ENCODE data around the gene HS3ST2.
"Not testable (repeated sequence)": the region's sequence is repeated elsewhere in the genome, so short reads cannot be mapped to it uniquely, and the experiment has no call there.

Gene HS3ST2

GRCh38 chr16:22814711-22815105, 746 bp downstream of the HS3ST2 start:
- DNase-seq: peak in 1 of 2 experiments; percentile 16

- no peak for DNase-seq
Measured at GRCh38 chr16:22815863-22816262, 1.9 kb downstream of the HS3ST2 start.

GRCh38 chr16:22816475-22816874, 2.5 kb downstream of the HS3ST2 start:
- no peak for DNase-seq

- DNase-seq: not testable (repeated sequence)
Measured at GRCh38 chr16:22818736-22819135, 4.8 kb downstream of the HS3ST2 start.

GRCh38 chr16:22838681-22839080, 24.7 kb downstream of the HS3ST2 start:
- DNase-seq: no peak

GRCh38 chr16:22842031-22842430, 28.1 kb downstream of the HS3ST2 start:
- not testable (repeated sequence) for DNase-seq

- DNase-seq: no peak
Measured at GRCh38 chr16:22843122-22843521, 29.2 kb downstream of the HS3ST2 start.

GRCh38 chr16:22843856-22844255, 29.9 kb downstream of the HS3ST2 start:
- no peak for DNase-seq

- no peak for DNase-seq
Measured at GRCh38 chr16:22844416-22844815, 30.5 kb downstream of the HS3ST2 start.

- DNase-seq: no peak
Measured at GRCh38 chr16:22847100-22847499, 33.1 kb downstream of the HS3ST2 start.

GRCh38 chr16:22847690-22848089, 33.7 kb downstream of the HS3ST2 start:
- no peak for DNase-seq

- DNase-seq: no peak
Measured at GRCh38 chr16:22848451-22848850, 34.5 kb downstream of the HS3ST2 start.

GRCh38 chr16:22849517-22849916, 35.6 kb downstream of the HS3ST2 start:
- DNase-seq: no peak

GRCh38 chr16:22855231-22855630, 41.3 kb downstream of the HS3ST2 start:
- no peak for DNase-seq

- no peak for DNase-seq
Measured at GRCh38 chr16:22857296-22858025, 43.5 kb downstream of the HS3ST2 start.

- no peak for DNase-seq
Measured at GRCh38 chr16:22859925-22860324, 46.0 kb downstream of the HS3ST2 start.

- no peak for DNase-seq
Measured at GRCh38 chr16:22861580-22861979, 47.6 kb downstream of the HS3ST2 start.

GRCh38 chr16:22862046-22862445, 48.1 kb downstream of the HS3ST2 start:
- no peak for DNase-seq

- DNase-seq: no peak
Measured at GRCh38 chr16:22864375-22864774, 50.4 kb downstream of the HS3ST2 start.

GRCh38 chr16:22868593-22869224, 54.7 kb downstream of the HS3ST2 start:
- DNase-seq: no peak

GRCh38 chr16:22871861-22872260, 57.9 kb downstream of the HS3ST2 start:
- DNase-seq: no peak

GRCh38 chr16:22874394-22874793, 60.4 kb downstream of the HS3ST2 start:
- DNase-seq: no peak

- no peak for DNase-seq
Measured at GRCh38 chr16:22878955-22879354, 65.0 kb downstream of the HS3ST2 start.

- DNase-seq: no peak
Measured at GRCh38 chr16:22879466-22879865, 65.5 kb downstream of the HS3ST2 start.

GRCh38 chr16:22882981-22883380, 69.0 kb downstream of the HS3ST2 start:
- DNase-seq: no peak

All from activated T-cell treated with anti-CD3 and anti-CD28 coated beads, Interleukin-2, amount 50 U/mL, for 48 hours (primary cell).